SKM-1 treated with dmso at 0.1 percent for 144 hours (cell line): ENCODE results near the gene P2RY6.

Experiments used
- DNase-seq: peaks from one replicate; lab custom pipeline; 2025; ENCODE audit not compliant: unreplicated experiment; lab: John Stamatoyannopoulos, UW

Gene P2RY6

GRCh38 chr11:73275381-73275750, 3.2 kb downstream of the P2RY6 start:
- no peak for DNase-seq

- DNase-seq = no peak
Measured at GRCh38 chr11:73277467-73277866, 5.3 kb downstream of the P2RY6 start.

GRCh38 chr11:73280626-73281025, 8.5 kb downstream of the P2RY6 start:
- DNase-seq = no peak

GRCh38 chr11:73281201-73281741, 9.1 kb downstream of the P2RY6 start:
- DNase-seq = no peak

- DNase-seq = no peak
Measured at GRCh38 chr11:73281796-73282660, 9.9 kb downstream of the P2RY6 start.

- no peak for DNase-seq
Measured at GRCh38 chr11:73283276-73284000, 11.3 kb downstream of the P2RY6 start.

GRCh38 chr11:73284106-73284505, 12.0 kb downstream of the P2RY6 start:
- DNase-seq = no peak

- no peak for DNase-seq
Measured at GRCh38 chr11:73285721-73286120, 13.6 kb downstream of the P2RY6 start.

- DNase-seq = no peak
Measured at GRCh38 chr11:73286240-73286810, 14.2 kb downstream of the P2RY6 start.

- no peak for DNase-seq
Measured at GRCh38 chr11:73287400-73288101, 15.4 kb downstream of the P2RY6 start.

GRCh38 chr11:73288192-73288872, 16.2 kb downstream of the P2RY6 start:
- peak; percentile 76 for DNase-seq

GRCh38 chr11:73288873-73289707, 17.0 kb downstream of the P2RY6 start:
- DNase-seq = peak; percentile 28

- no peak for DNase-seq
Measured at GRCh38 chr11:73290536-73290935, 18.4 kb downstream of the P2RY6 start.

- DNase-seq = no peak
Measured at GRCh38 chr11:73291196-73291595, 19.1 kb downstream of the P2RY6 start.

- DNase-seq = no peak
Measured at GRCh38 chr11:73291781-73292524, 19.8 kb downstream of the P2RY6 start.

- DNase-seq = no peak
Measured at GRCh38 chr11:73292525-73292894, 20.4 kb downstream of the P2RY6 start.

GRCh38 chr11:73293356-73293936, 21.3 kb downstream of the P2RY6 start:
- DNase-seq = no peak

GRCh38 chr11:73294604-73295003, 22.5 kb downstream of the P2RY6 start:
- no peak for DNase-seq
